GM23248 (cell line): Measurements from ENCODE around the gene ARHGEF28.

Experiments used
- EZH2 ChIP-seq: fragments of 200-600 bp; sonication (generic); IDR thresholded peaks from 2 replicates; pipeline ENCODE4 v1.6.1; 2018; ENCODE audit warnings: antibody characterized with exemption, mild to moderate bottlenecking; ENCODE audit not compliant: insufficient read depth, poor library complexity, severe bottlenecking
- EZH2phosphoT487 ChIP-seq: fragments of 200-600 bp; sonication (generic); IDR thresholded peaks from 2 replicates; pipeline ENCODE4 v1.6.1; 2018; ENCODE audit warnings: antibody characterized with exemption, moderate library complexity, mild to moderate bottlenecking, low read depth; ENCODE audit not compliant: insufficient read depth

DNA sequence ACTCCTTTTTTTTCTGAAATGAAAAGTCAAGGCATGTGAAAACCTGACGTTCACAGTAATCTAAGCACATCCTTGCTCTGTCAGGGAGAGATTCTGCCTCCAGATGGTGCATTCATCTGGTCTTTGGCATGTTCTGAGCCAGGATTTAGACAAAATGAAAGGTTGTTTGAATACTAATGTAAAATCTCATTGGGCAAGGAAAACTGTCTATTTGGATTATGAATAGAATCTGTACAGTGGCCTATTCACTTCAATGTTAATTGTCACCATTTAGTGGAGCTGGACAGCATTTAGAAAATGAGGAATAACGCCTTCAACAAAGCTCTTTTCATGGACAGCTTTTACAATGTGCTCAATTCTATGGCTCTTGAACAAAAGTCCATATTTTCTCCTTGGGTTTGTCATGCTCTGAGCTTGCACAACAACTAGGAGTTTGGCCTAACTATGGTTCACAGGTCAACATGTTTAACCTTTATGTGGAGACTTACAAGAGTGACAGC is 28.9 kb downstream of the ARHGEF28 start:
- no peak for TF ChIP-seq EZH2phosphoT487
- no peak for TF ChIP-seq EZH2
